ENCODE data around the gene EFNB3. TPM values are rescaled to one million over a fixed set of nuclear protein-coding genes. Genes with fewer than 3 reads are reported as not detected.

EFNB3 gene
- total and polyA plus RNA-seq, 2 of the 4 experiments (the other 2 are of a cell fraction) = 0.54 to 2.0 TPM

DNA sequence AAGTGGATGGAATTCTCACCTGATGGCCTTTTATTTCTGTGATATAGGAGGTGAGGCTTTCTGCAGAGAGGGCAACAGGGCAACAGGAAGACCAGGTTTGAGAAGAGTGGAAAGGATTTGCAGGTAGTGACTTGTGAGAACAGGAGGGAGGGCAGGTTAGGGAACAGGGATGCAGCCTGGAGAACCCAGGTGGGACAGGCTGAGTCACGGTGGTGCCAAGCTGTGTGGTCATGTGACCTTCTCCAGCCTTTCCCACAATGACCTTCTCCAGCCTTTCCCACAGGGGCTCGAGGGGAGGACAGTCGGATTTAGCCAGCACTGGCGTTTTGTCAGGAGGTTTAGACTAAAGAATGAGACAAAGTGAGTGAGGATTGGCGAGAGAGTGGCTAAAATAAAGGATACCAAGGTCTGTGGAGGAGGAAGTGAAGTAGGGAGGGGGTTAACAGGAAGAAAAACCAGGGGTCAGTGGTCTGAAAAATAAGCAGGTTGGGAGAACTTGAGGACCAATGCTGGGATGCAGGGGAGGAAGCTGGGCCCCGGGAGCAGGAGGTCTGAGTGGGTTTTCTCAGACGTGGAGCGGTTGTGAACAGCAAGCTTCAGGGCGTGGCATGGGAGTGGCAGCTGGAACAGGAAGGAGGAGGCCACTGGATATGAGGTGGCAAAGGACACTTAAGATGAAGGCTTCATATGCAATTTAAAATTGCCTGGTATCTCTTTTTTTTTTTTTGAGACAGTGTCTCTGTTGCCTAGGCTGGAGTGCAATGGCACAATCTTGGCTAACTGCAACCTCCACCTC lies 50.3 kb downstream of the EFNB3 start (continued):
- no peak for TF ChIP-seq POLR2A (IDR thresholded peaks at IDR 0.05; ENCODE audit: low read depth, low read length)

DNA sequence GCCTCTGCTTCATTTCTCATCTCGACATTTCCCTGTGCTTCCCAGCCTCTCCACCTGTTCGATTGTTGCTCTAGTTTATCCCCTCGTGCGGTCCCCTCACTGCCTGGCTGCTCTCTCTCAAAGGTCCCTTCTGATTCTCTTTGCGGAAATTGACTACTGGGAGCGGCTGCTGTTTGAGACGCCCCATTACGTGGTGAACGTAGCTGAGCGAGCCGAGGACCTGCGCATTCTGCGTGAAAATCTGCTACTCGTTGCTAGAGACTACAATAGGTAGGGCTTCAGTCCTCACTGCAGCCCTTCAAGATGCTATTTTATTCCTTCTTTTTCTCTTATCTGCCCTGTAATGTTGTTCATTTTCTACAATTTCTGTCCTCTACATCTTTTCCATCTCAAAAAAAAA lies 52.0 kb downstream of the EFNB3 start:
- WGBS, 2 experiments (ENCODE audit: extremely low coverage in 2 of 2, insufficient read length in 1 of 2) = 84% methylated on average over 12 of the region's 14 CpGs; no CpG with 5 or more reads in 1 of the 2 experiments
- Histone ChIP-seq H3K4me2 (ENCODE audit: low read depth, low read length) (no peak overlapping the region), H3K4ac (ENCODE audit: low read depth, low read length) (no peak overlapping the region), H3K9me1 (ENCODE audit: insufficient read depth, low read length) (no peaks in the 10 kb centered on the region), H3K36me3 (ENCODE audit: control insufficient read depth, insufficient read depth, low read length) (no peaks in the 10 kb centered on the region), H4K20me1 (ENCODE audit: insufficient read depth, low read length) (no peaks in the 10 kb centered on the region), H3K4me3 (ENCODE audit: insufficient read depth, low read depth, low read length) (no peak overlapping the region), H2BK120ac (ENCODE audit: low read depth, low read length) (no peak overlapping the region), H3K4me1 (ENCODE audit: control insufficient read depth, insufficient read depth, low read length) (no peaks in the 10 kb centered on the region), H4K5ac (ENCODE audit: low read depth, low read length) (no peak overlapping the region), H3K27ac (ENCODE audit: insufficient read depth, low read length) (no peak overlapping the region), H4K91ac (ENCODE audit: insufficient read depth, low read depth, low read length) (no peak overlapping the region), H2BK20ac (ENCODE audit: low read depth, low read length) (no peak overlapping the region), H2BK5ac (ENCODE audit: low read depth, low read length, poor library complexity, severe bottlenecking) (no peak overlapping the region), H2AFZ (replicated peaks; ENCODE audit: low read length, poor library complexity) (no peak overlapping the region), H2AK5ac (ENCODE audit: low read depth, low read length) (no peak overlapping the region), H3K18ac (ENCODE audit: low read depth, low read length) (no peak overlapping the region), H3K9me3 (ENCODE audit: control insufficient read depth, insufficient read depth, low read length) (no peaks in the 10 kb centered on the region), H4K8ac (ENCODE audit: low read depth in 2 of 2, low read length in 2 of 2) (no peak overlapping the region), H3K56ac (ENCODE audit: extremely low read depth, insufficient read depth, low read length) (no peak overlapping the region), H2BK15ac (ENCODE audit: low read depth, low read length) (no peak overlapping the region), H3K9ac (ENCODE audit: low read depth, low read length) (no peak overlapping the region), H3K23ac (ENCODE audit: low read depth, low read length) (no peak overlapping the region), H2AK9ac (replicated peaks; ENCODE audit: low read depth, low read length, poor library complexity) (no peak overlapping the region), H3K27me3 (ENCODE audit: control insufficient read depth, insufficient read depth, low read length) (no peaks in the 10 kb centered on the region), H3K14ac (replicated peaks; ENCODE audit: low read depth, low read length) (no peak overlapping the region), H3K79me1 (ENCODE audit: low read depth in 1 of 2, low read length in 2 of 2) (no peaks in the 10 kb centered on the region)
- in situ Hi-C loops (cut with MboI; ENCODE audit: low sequenced_read_pairs) (no loop called here), dilution Hi-C loops (cut with HindIII; ENCODE audit: low sequenced_read_pairs, unreplicated experiment) (no loop called here), intact Hi-C loops (cut with micrococcal nuclease) (no loop called here)
- DNase-seq = no peak
- ATAC-seq (ENCODE audit: low read depth) = no peak
- POLR2A ChIA-PET (ENCODE audit: unreplicated experiment) = no interaction called here
- no TSS peak for BruUV-seq (replicated peaks)
- TF ChIP-seq USF2 (IDR thresholded peaks at IDR 0.05; ENCODE audit: low read depth, low read length) (no peak), RFX5 (IDR thresholded peaks at IDR 0.05; ENCODE audit: low read depth, low read length) (no peak), FOS (IDR thresholded peaks at IDR 0.05; ENCODE audit: low read depth, low read length) (no peak), RAD21 (IDR thresholded peaks at IDR 0.05; ENCODE audit: low read length) (no peak), ELK1 (IDR thresholded peaks at IDR 0.05; ENCODE audit: borderline replicate concordance, low read depth, low read length) (no peak), CEBPB (IDR thresholded peaks at IDR 0.05; ENCODE audit: low read depth, low read length) (no peak), MAZ (IDR thresholded peaks at IDR 0.05; ENCODE audit: borderline replicate concordance, low read depth, low read length) (no peak), BHLHE40 (IDR thresholded peaks at IDR 0.05; ENCODE audit: low read depth, low read length) (no peak), MAFK (IDR thresholded peaks at IDR 0.05; ENCODE audit: low read depth, low read length) (no peak)
- TF ChIP-seq, protein P1, sequence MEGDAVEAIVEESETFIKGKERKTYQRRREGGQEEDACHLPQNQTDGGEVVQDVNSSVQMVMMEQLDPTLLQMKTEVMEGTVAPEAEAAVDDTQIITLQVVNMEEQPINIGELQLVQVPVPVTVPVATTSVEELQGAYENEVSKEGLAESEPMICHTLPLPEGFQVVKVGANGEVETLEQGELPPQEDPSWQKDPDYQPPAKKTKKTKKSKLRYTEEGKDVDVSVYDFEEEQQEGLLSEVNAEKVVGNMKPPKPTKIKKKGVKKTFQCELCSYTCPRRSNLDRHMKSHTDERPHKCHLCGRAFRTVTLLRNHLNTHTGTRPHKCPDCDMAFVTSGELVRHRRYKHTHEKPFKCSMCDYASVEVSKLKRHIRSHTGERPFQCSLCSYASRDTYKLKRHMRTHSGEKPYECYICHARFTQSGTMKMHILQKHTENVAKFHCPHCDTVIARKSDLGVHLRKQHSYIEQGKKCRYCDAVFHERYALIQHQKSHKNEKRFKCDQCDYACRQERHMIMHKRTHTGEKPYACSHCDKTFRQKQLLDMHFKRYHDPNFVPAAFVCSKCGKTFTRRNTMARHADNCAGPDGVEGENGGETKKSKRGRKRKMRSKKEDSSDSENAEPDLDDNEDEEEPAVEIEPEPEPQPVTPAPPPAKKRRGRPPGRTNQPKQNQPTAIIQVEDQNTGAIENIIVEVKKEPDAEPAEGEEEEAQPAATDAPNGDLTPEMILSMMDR (conservative IDR thresholded peaks at IDR 0.05; ENCODE audit: low read depth, low read length) = no peak
- CTCF ChIA-PET = no interaction called here
